NCI-H2081 treated with DMSO at 0.1 percent for 48 hours (cell line): Measurements from ENCODE around the gene FAIM2.
"Not testable (repeated sequence)": the region's sequence is repeated elsewhere in the genome, so short reads cannot be mapped to it uniquely, and the experiment has no call there.

Experiments
- DNase-seq: peaks from one replicate; lab custom pipeline; 2025; lab: John Stamatoyannopoulos, UW

The FAIM2 gene

GRCh38 chr12:49893753-49894750 is 9.6 kb downstream of the FAIM2 start:
- DNase-seq, result no peak

GRCh38 chr12:49892732-49893317 is 10.9 kb downstream of the FAIM2 start:
- no peak for DNase-seq

- DNase-seq, result no peak
Observed at GRCh38 chr12:49892084-49892731, 11.5 kb downstream of the FAIM2 start.

- DNase-seq, result no peak
Observed at GRCh38 chr12:49891476-49891875, 12.2 kb downstream of the FAIM2 start.

GRCh38 chr12:49891012-49891411 is 12.7 kb downstream of the FAIM2 start:
- DNase-seq, result no peak

- no peak for DNase-seq
Observed at GRCh38 chr12:49890096-49890461, 13.6 kb downstream of the FAIM2 start.

GRCh38 chr12:49889361-49890095 is 14.2 kb downstream of the FAIM2 start:
- no peak for DNase-seq

- DNase-seq, result peak; percentile 28
Observed at GRCh38 chr12:49888461-49889151, 15.1 kb downstream of the FAIM2 start.

GRCh38 chr12:49887536-49888401 is 15.9 kb downstream of the FAIM2 start:
- no peak for DNase-seq

- no peak for DNase-seq
Observed at GRCh38 chr12:49887091-49887490, 16.6 kb downstream of the FAIM2 start.

GRCh38 chr12:49885663-49886461 is 17.8 kb downstream of the FAIM2 start:
- no peak for DNase-seq

- no peak for DNase-seq
Observed at GRCh38 chr12:49885118-49885517, 18.6 kb downstream of the FAIM2 start.

- no peak for DNase-seq
Observed at GRCh38 chr12:49882851-49883464, 20.7 kb downstream of the FAIM2 start.

- DNase-seq, result no peak
Observed at GRCh38 chr12:49882248-49882850, 21.4 kb downstream of the FAIM2 start.

- no peak for DNase-seq
Observed at GRCh38 chr12:49881415-49882247, 22.1 kb downstream of the FAIM2 start.

- no peak for DNase-seq
Observed at GRCh38 chr12:49880756-49881414, 22.8 kb downstream of the FAIM2 start.

GRCh38 chr12:49879065-49879464 is 24.6 kb downstream of the FAIM2 start:
- DNase-seq, result not testable (repeated sequence)
